Osteoblast (primary cell): Measurements from ENCODE around the gene TMEM132C. TPM values are rescaled to one million over a fixed set of nuclear protein-coding genes. Genes with fewer than 3 reads are reported as not detected.

Source experiments
- DNase-seq: peaks from one replicate; pipeline ENCODE4 v3.0.0; 2011; ENCODE audit warnings: low spot score, mixed read lengths; ENCODE audit not compliant: insufficient read length; ENCODE audit errors: missing footprints
- H2AFZ ChIP-seq: 2 replicates; pipeline ENCODE4 v1.6.0; 2011; ENCODE audit warnings: mild to moderate bottlenecking, low read length
- H3K27ac ChIP-seq: 2 replicates; pipeline ENCODE4 v1.5.1; 2011; ENCODE audit warnings: mild to moderate bottlenecking, low read depth, low read length, moderate library complexity
- H3K27me3 ChIP-seq: 2 replicates; pipeline ENCODE4 v1.6.0; 2012; ENCODE audit warnings: mild to moderate bottlenecking, control low read depth, inconsistent platforms, low read length, moderate library complexity; ENCODE audit not compliant: insufficient read depth
- H3K36me3 ChIP-seq: 2 replicates; pipeline ENCODE4 v1.5.1; 2011; ENCODE audit warnings: mild to moderate bottlenecking, low read length, control low read depth, moderate library complexity; ENCODE audit not compliant: insufficient read depth
- H3K4me1 ChIP-seq: 2 replicates; pipeline ENCODE4 v1.5.1; 2011; ENCODE audit warnings: mild to moderate bottlenecking, low read length, control low read depth, moderate library complexity; ENCODE audit not compliant: insufficient read depth
- H3K4me2 ChIP-seq: 2 replicates; pipeline ENCODE4 v1.6.0; 2011; ENCODE audit warnings: mild to moderate bottlenecking, low read length; ENCODE audit not compliant: insufficient read depth
- H3K4me3 ChIP-seq: fragments of 200-600 bp; sonication (generic); 3 replicates; pipeline ENCODE4 v1.5.1; 2012; ENCODE audit warnings: mild to moderate bottlenecking, low read length, inconsistent platforms; ENCODE audit not compliant: insufficient read depth
- H3K79me2 ChIP-seq: 2 replicates; pipeline ENCODE4 v1.6.0; 2012; ENCODE audit warnings: mild to moderate bottlenecking, low read length, control low read depth, inconsistent platforms; ENCODE audit not compliant: insufficient read depth
- H3K9me3 ChIP-seq: 2 replicates; pipeline ENCODE4 v1.5.1; 2011; ENCODE audit warnings: low read depth, low read length, control low read depth
- H4K20me1 ChIP-seq: 2 replicates; pipeline ENCODE4 v1.6.0; 2012; ENCODE audit warnings: mild to moderate bottlenecking, low read length, control low read depth; ENCODE audit not compliant: insufficient read depth
- CTCF ChIP-seq: IDR thresholded peaks from 2 replicates; pipeline ENCODE4 v1.5.1; 2011; ENCODE audit warnings: mild to moderate bottlenecking, low read depth, low read length, moderate library complexity; ENCODE audit errors: extremely low read depth
- total RNA-seq: library from RNA; depleted of rRNA; stranded (reverse); fragments of >200 nt; gene quantifications from 2 replicates; pipeline ENCODE4 v1.2.3, GENCODE V29; 2012

TMEM132C gene
- total RNA-seq, 1 donor = not detected

- TF ChIP-seq CTCF = no peak
- Histone ChIP-seq H3K4me1 (no peaks in the 10 kb centered on the region), H4K20me1 (no peaks in the 10 kb centered on the region), H3K4me2 (no peak overlapping the region), H3K27ac (no peak overlapping the region), H3K9me3 (peaks cover 2% of the 10 kb centered on the region), H3K79me2 (no peaks in the 10 kb centered on the region), H3K27me3 (no peaks in the 10 kb centered on the region), H3K4me3 (no peak overlapping the region), H2AFZ (no peak overlapping the region), H3K36me3 (no peaks in the 10 kb centered on the region)
- DNase-seq = no peak
Observed at GRCh38 chr12:128236525-128236924, 30.4 kb upstream of the TMEM132C start.

GRCh38 chr12:128240745-128241144 lies 26.2 kb upstream of the TMEM132C start:
- H4K20me1 ChIP-seq = no peaks in the 10 kb centered on the region
- peaks cover 2% of the 10 kb centered on the region for H3K9me3 ChIP-seq
- no peaks in the 10 kb centered on the region for H3K27me3 ChIP-seq
- H3K79me2 ChIP-seq = no peaks in the 10 kb centered on the region
- no peak overlapping the region for H3K4me2 ChIP-seq
- H3K36me3 ChIP-seq = no peaks in the 10 kb centered on the region
- H3K4me3 ChIP-seq = no peak overlapping the region
- H3K27ac ChIP-seq = no peak overlapping the region
- H2AFZ ChIP-seq = no peak overlapping the region
- no peak for DNase-seq
- no peaks in the 10 kb centered on the region for H3K4me1 ChIP-seq
- no peak for TF ChIP-seq CTCF

- no peak overlapping the region for H3K4me3 ChIP-seq
- no peaks in the 10 kb centered on the region for H4K20me1 ChIP-seq
- H3K4me1 ChIP-seq = no peaks in the 10 kb centered on the region
- no peak overlapping the region for H3K27ac ChIP-seq
- H3K79me2 ChIP-seq = no peaks in the 10 kb centered on the region
- no peak for TF ChIP-seq CTCF
- no peak for DNase-seq
- H3K4me2 ChIP-seq = no peak overlapping the region
- no peaks in the 10 kb centered on the region for H3K27me3 ChIP-seq
- H3K36me3 ChIP-seq = no peaks in the 10 kb centered on the region
- H3K9me3 ChIP-seq = no peaks in the 10 kb centered on the region
- no peak overlapping the region for H2AFZ ChIP-seq
Observed at GRCh38 chr12:128245121-128245520, 21.8 kb upstream of the TMEM132C start.

GRCh38 chr12:128245905-128246304 lies 21.1 kb upstream of the TMEM132C start:
- Histone ChIP-seq H3K79me2 (no peaks in the 10 kb centered on the region), H4K20me1 (no peaks in the 10 kb centered on the region), H3K27me3 (no peaks in the 10 kb centered on the region), H3K4me1 (no peaks in the 10 kb centered on the region), H3K27ac (no peak overlapping the region), H3K4me2 (no peak overlapping the region), H3K4me3 (no peak overlapping the region), H3K9me3 (no peaks in the 10 kb centered on the region), H2AFZ (no peak overlapping the region), H3K36me3 (no peaks in the 10 kb centered on the region)
- DNase-seq = no peak
- no peak for TF ChIP-seq CTCF
